Measurements from ENCODE around the gene DNAJC15.
A peak's percentile ranks its signal among the peaks of the same experiment; 100 is the strongest.
"Not testable (repeated sequence)": the region's sequence is repeated elsewhere in the genome, so short reads cannot be mapped to it uniquely, and the experiment has no call there.

The DNAJC15 gene

DNA sequence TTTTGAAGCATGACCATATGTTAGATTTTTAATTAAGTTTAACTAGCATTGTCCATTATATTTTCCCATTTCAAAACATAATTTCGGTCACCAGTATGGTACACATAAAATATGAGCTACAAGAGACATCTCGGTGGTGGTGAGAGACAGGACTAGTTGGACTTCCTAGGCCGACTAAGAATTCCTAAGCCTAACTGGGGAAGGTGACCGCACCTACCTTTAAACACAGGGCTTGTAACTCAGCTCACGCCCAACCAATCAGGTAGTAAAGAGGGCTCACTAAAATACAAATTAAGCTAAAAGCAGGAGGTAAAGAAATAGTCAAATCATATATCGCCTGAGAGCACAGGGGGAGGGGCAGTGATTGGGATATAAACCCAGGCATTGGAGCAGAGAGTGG lies 22.9 kb downstream of the DNAJC15 start:
- DNase-seq: no peak

DNA sequence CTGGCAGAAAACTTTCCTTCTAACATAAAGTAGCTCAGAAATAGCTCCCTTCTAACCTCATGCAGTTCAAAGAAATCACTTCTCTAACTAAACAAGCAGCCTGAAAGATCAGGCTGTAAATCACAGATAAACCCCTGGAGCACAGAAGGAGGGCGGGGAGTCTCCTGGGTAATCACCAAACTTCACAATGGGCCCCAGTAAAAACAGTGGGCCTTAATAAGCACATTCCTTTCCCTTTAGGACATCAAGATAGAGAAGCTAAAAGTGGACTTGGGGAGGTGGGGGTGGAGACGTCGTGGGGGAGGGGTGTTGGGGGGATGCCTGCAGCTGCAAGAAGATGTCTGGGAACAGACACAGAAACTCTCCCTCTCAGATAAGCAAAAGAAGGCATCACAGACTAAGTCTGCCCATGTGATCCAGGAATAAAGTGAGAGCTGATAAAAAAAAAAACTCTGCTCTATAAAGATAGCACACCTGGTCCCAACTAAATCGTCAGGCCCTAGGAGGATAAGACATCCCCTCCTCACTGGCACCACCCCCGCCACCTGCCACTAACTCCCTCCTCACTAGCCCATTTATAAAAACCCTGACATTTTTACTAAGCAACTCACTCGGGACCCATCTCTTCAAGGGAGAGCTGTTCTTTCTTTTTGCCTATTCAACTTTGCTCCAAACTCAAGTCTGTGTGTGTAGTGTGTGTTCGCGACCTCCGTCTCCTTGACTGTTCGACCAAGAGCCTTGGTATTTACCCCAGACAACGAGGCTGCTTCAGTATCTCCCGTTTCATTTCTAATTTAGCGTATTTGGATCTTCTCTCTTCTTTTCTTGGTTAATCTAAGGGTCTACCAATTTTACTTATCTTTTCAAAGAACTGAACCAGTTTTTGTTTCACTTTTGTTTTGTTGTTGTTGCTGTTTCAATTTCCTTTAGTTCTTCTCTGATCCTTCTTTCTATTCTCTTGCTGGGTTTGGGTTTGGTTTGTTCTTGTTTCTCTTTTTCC lies 31.7 kb downstream of the DNAJC15 start:
- DNase-seq: peak; percentile 73

- no peak for DNase-seq
Observed at GRCh38 chr13:43057653-43058317, 34.4 kb downstream of the DNAJC15 start.

- DNase-seq: peak; percentile 35
Observed at GRCh38 chr13:43058318-43058674, 34.9 kb downstream of the DNAJC15 start.

GRCh38 chr13:43058831-43059230 lies 35.4 kb downstream of the DNAJC15 start:
- no peak for DNase-seq

- not testable (repeated sequence) for DNase-seq
Observed at GRCh38 chr13:43059779-43060178, 36.4 kb downstream of the DNAJC15 start.

GRCh38 chr13:43060806-43061205 lies 37.4 kb downstream of the DNAJC15 start:
- not testable (repeated sequence) for DNase-seq

- DNase-seq: no peak
Observed at GRCh38 chr13:43061496-43062280, 38.3 kb downstream of the DNAJC15 start.

GRCh38 chr13:43071824-43072223 lies 48.4 kb downstream of the DNAJC15 start:
- DNase-seq: no peak

GRCh38 chr13:43072394-43072793 lies 49.0 kb downstream of the DNAJC15 start:
- DNase-seq: peak; percentile 35

DNA sequence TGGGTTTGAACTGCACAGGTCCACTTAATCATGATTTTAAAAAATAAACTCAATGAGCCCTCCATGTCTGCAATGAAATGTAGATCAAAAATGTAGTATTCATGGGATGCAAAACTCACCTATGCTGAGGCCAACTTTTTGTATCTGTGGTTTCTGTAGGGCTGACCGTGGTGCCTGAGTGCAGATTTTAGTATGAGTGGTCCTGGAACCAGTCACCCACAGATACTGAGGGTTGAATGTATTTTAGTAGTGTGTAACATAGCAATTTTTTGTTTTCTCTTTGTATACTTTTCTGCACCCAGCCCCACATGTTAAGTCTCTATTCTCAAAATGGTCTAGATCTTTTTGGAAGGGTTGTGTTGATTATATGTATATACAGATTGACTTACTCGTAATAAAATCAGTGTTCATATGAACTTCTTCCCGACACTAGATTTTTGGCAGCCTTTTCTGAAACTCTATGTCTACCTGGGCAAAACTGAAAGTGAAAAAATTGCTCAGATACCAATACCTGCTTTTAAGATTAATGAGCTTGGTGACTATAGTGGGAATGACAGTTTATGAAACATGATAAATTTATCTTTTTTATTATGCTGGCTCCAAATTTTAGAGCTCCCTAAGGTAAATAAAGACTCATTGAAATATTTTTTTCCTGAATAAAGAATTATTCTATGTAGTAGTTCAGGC lies 51.6 kb downstream of the DNAJC15 start:
- no peak for DNase-seq

GRCh38 chr13:43075511-43075902 lies 52.1 kb downstream of the DNAJC15 start:
- DNase-seq: not testable (repeated sequence)

DNA sequence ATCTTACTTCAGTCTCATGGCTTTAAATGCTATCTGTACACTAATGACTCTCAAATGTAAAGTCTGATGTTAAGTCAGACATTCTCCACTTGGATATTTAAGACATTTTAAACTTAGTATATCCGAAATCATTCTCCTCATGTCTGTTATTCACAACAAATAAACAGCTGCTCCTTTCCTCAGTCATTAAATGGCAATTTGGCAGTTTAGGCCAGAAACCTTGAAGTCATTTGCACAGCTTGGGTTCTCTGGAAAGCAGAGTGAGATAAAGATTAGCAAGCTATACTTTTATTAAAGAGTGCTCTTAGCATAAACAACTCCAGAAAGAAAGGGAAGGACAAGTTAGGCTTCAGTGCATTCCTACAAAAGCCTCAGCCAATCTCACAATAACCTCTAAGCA lies 53.7 kb downstream of the DNAJC15 start:
- DNase-seq: no peak

GRCh38 chr13:43077461-43077860 lies 54.1 kb downstream of the DNAJC15 start:
- no peak for DNase-seq

DNA sequence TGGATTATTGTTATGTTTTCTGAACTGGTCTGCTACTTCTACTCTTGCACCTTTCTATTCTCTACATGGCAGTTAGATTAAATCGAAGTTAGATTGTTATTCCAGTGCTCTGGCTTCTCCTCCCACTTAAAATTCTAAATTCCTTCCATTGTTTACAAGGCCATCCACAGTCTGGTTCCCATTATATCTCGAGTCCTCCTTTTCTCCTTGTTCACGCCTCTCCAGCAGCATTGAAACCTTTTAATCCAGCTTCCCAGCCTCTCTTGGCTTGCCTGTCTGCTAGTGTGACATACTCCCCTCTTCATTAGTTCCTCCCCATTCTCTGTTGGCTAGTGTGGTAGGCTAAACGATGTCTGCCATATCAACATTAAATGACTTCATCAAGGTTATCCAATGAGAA lies 54.5 kb downstream of the DNAJC15 start:
- no peak for DNase-seq

DNA sequence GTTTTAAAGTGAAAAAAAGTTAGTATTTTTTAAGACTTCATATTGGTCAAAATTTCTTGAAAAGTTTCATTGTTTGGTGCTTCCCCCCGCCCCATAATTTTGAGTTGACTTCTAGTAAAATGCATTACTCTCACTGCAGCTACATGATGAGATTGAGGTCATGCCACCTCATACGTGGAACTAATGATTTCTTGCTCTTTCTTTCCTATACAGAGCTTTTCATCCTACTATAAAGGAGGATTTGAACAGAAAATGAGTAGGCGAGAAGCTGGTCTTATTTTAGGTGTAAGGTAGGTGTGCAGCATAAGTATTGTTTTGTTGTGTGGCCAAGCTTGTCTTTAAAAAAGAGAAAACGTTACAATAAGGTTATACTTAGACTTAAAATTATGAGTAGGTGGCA lies 55.0 kb downstream of the DNAJC15 start:
- DNase-seq: no peak

DNA sequence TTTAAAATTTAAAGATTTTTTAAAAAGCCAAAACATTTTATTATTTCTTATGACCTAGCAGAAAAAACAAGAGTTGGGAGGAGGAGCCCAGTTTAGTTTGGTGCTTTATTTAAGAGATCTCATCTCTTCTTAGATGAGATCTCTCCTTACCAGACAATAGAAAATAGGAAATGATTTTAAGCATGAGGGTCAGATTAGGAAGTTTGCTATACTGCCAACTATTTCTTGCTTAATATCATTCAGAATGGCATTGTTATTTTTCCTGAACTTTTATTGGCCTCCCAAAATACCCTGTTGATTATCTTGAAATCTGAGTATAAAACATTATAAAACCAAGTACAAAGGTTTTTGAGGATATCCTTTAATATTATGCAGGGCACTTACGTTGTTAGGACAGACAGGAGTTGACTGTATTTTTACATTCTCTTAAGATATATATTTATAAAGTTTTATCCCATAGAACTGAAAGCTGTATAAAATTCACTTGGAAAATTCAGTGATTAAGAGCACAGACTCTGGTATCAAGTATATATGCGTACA lies 56.1 kb downstream of the DNAJC15 start:
- no peak for DNase-seq

- no peak for DNase-seq
Observed at GRCh38 chr13:43080199-43080598, 56.8 kb downstream of the DNAJC15 start.

- peak; percentile 15 for DNase-seq
Observed at GRCh38 chr13:43081866-43082265, 58.5 kb downstream of the DNAJC15 start.

- DNase-seq: no peak
Observed at GRCh38 chr13:43083750-43084149, 60.4 kb downstream of the DNAJC15 start.

DNA sequence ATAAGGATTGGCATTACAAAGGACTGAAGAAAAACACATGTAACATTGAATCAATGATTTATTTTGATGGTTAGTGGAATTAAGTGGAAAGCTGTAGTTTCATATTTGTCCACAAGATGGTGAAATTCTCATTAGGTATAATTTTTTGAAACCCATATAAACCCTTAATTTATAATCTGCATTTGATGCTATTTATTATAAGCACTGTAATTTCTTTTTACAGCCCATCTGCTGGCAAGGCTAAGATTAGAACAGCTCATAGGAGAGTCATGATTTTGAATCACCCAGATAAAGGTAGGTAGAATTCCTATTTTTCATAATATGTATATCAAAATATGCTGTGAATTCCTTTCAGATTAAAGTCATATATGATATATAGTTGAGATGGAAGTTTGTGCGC lies 62.2 kb downstream of the DNAJC15 start:
- DNase-seq: peak; percentile 51

- no peak for DNase-seq
Observed at GRCh38 chr13:43086181-43086580, 62.8 kb downstream of the DNAJC15 start.
